HG02884 (cell line): Measurements from ENCODE around the gene BRME1.
A peak's percentile ranks its signal among the peaks of the same experiment; 100 is the strongest.

Experiments
- ATAC-seq: cut with Tn5 transposase; IDR thresholded peaks from one replicate; pipeline ENCODE4 v1.9.1; 2021; ENCODE audit warnings: mild to moderate bottlenecking, moderate library complexity; ENCODE audit not compliant: unreplicated experiment

Gene BRME1

DNA sequence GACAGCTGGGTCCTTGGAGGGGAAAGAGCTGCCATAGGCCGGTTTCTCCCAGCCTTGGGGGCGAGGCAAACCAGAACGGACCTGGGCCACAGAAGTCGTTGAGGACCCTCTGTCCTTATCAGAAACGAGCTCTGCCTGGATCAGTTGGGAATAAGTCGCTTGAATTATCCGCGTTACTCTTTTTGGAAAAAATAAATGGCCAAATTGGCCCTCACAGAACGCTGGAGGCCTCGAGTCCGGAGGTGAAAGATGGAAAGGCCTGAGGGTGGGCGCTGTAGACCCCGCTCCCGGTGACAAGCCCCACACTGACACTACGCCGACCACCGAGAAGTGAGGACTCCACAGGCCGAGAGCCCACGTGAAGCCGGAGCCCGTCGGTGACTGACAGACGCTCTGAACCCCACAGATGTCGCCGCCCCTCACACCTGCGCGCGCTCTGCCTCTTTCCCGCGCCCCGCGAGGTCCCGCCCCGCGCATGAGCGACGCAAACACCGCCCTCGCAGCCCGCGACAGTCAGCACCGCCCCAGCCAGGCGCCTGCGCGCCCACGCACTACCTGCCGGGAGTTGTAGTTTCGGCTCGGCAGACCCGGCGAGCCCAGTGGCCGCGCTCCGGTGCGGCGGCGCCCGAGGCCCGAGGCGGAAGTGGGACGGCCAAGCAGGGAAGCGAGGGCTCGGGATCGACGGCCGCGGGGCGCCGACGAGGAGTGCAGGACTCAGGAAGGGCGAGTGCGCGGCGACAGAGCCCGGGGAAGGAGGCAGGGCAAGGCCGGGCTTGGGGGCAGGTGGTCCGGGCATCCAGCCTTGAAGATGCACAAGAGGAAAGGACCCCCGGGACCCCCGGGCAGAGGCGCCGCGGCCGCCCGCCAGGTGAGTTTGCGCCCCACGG lies at the start of gene BRME1, which contains the start of gene CC2D1A:
BRME1 (minus strand) TSS at position 484 of the 887 bp plus-strand sequence. CDS start 1,225 bp downstream, outside the sequence.
CC2D1A (plus strand) TSS at position 568 of the 887 bp plus-strand sequence; CDS start at position 809, 241 bp downstream.
- peak; percentile 62 for ATAC-seq

DNA sequence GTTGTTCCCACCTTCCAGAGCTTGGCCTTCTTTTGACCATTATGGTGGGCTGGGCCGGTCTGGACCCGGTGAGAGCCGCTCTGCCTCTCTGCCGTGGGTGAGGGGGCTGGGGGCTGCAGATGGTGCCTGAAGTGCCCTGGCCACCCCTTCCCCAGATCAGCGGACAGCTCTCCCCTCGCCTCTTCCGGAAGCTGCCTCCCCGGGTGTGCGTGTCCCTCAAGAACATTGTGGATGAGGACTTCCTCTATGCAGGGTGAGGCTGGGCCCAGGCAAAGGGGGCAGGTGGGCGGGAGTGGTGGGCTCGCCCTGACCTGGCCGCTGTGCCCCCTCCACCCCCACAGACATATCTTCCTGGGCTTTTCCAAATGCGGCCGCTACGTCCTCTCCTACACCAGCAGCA lies 48.3 kb upstream of the BRME1 start:
- ATAC-seq = no peak

DNA sequence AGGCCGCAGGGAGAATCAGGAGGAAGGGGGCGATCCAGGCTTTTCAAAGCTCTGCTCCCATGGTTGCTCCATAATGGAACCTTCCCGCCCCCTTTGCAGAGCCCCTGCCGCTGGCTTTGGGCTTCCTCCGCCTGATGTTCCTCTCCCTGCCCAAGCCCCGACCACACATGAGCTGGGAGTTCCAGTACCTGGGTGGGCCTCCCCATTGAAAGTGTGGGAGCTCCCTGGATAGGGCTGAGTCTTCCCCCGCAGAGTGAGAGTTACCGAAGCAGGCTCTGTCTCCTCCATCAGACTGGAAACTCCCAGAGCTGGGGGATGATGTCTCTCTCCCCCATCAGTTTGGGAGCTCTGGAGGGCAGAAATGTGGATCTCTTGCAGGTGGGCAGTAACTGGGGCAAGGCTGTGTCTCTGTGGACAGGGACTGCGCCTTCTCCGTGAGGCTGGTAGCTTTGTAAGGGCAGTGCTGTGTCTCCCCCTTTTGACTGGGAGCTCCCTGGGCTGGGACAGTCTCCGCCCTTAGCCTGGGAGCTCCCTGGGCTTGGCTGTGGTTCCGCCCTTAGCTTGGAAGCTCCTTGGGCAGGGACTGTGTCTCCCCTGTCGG lies 47.1 kb upstream of the BRME1 start:
- no peak for ATAC-seq

DNA sequence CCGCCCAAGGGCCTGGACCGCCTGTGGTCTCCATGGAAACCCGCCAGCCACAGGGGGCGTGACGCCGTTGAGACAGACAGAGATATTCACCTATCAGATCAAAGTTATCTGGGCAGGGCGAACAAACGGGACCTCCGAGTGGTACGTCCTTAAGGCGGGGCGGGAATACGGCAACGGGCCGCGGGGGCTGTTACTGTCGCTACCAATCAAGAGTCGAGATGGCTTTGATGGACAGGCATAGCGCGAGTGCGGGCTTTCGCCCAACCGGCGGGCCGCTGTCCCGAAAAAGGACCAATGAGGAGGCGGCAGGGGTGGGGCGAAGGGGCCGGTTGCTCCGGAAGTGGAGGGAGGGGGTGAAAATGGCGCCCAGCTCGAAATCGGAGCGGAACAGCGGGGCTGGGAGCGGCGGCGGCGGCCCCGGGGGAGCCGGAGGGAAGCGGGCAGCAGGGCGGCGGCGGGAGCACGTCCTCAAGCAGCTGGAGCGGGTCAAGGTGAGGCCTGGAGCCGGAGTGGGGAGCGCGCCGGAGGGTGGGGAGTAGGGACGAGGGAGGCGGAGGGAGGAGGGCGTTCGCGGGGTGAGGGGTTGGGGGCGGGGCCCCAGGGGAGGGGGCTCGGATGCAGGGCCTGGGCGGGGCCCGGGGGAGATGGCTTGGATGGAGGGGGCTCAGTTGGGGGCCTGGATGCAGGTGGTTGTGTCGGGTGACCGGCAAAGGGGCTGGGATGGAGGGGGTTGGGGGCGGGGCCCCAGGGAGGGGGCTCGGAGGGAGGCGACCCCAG lies 46.4 kb upstream of the BRME1 start, which contains the start of gene DCAF15:
DCAF15 (plus strand) TSS at position 356 of the 777 bp plus-strand sequence; CDS start at position 360, 4 bp downstream.
- ATAC-seq = peak; percentile 96

DNA sequence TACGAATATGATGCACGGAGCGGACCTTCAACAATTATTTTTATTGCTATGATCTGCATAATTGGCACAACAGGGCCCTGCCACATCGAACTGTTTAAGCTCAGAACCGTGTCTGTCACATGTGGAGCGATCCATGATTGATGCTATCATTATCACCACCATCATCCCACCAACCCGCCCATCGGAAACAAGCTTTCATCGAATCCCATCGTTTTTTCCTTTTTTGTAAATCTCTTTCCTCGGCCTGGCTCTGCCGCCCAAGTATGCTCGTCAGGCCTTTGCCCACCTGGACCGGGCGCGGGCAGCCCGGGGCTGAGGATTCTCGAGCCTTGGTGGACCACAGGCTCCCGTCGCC lies 45.9 kb upstream of the BRME1 start:
- no peak for ATAC-seq

DNA sequence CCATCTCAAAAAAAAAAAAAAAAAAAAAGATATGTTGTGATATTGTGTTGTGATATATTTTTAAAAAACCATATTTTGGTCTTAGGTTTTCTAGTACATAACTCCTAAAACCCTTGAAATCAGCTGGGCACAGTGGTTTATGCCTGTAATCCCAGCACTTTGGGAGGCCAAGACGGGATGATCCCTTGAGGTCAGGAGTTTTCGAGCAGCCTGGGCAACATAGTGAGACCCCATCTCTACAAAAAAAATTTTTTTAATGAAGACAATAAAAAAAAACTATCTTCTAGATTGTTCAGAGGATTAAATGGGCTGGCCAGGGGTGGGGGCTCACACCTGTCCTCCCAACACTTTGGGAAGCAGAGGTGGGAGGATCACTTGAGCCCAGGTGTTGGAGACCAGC lies 45.1 kb upstream of the BRME1 start:
- no peak for ATAC-seq

DNA sequence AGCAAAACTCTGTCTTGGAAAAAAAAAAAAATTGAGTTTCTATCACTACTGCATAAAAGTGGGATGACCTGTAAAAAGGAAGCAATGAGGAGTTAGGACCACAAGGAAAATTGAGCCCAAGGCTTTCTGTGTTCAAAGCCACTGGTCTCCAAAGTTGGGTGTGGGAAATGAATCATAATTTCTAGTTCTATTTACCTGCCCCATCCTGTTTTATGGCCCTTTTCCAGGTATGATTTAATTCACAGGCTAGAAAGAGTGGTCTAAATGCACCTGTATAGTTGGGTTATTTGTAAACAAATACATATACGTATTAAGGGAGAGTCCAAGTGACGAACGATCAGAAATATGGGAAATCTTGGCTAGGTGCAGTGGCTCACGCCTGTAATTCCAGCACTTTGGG lies 40.5 kb upstream of the BRME1 start:
- no peak for ATAC-seq

DNA sequence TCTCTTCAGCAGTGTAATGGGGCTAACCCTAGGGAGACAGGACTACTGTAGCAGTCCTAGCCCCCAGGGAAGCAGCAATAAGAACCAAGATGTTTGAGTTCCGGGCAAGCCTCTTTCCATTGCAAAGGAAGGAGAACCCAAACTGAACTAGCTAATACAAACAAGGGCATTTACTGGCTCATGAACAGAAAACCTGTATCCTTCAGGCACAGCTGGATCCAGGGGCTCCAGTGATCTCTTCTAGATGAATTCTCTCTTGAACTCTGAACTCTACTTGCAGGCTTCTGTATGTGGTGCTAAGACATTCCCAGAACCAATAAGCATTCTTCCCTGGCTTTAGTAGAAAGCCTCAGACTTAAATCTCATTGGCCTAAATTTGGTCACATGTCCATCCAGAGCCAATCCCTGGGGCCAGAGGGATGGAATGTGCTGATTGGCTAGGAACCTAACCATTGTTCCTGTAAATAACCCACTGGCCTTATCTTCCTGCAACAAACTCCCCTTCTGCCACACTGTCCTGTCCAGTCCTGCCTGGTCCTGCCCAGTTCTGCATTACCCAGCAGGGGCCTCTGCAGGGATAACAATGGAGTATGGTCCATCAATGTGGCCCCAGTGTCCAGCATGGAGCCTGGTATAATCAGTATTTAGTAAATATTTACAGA lies 36.2 kb upstream of the BRME1 start:
- no peak for ATAC-seq

DNA sequence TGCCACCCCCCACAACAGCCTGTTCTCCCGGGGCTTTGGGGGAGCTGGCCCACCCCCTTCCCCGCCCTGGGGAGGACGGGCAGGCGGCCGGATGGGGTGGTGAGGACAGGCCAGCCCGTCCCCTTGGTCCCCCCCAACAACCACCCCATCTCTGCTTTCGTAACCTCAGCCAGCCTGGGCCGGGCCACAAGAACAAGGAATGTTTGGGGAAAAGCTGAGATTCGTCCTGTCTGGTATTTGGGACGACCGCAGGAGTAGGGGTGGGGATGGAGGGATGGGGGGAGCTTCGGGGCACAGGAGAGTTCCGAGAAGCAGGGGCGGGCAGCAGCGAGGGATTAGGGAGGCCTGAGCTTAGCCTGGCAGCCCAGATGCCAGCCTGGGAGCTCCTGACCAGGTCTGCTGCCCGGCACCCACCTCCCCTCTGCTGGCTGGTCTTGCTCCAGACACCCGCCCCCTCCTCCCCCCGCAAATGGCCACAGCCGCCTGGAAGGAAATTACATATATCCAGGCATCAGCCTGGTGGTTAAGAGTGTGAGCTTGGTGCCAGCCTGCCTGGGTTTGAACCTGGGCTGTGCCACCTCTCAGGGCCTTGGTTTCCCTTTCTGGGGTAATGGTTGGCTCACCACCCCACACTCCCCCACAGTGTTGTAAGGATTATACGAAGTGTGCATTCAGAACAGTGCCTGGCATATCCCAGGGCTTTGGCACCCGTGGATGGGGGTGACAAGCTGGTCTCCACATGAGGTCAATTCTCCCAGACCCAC lies 32.6 kb upstream of the BRME1 start, which contains the start of gene PODNL1:
PODNL1 (minus strand) TSS at position 117 of the 764 bp plus-strand sequence. CDS start 236 bp downstream, outside the sequence.
- ATAC-seq = no peak

DNA sequence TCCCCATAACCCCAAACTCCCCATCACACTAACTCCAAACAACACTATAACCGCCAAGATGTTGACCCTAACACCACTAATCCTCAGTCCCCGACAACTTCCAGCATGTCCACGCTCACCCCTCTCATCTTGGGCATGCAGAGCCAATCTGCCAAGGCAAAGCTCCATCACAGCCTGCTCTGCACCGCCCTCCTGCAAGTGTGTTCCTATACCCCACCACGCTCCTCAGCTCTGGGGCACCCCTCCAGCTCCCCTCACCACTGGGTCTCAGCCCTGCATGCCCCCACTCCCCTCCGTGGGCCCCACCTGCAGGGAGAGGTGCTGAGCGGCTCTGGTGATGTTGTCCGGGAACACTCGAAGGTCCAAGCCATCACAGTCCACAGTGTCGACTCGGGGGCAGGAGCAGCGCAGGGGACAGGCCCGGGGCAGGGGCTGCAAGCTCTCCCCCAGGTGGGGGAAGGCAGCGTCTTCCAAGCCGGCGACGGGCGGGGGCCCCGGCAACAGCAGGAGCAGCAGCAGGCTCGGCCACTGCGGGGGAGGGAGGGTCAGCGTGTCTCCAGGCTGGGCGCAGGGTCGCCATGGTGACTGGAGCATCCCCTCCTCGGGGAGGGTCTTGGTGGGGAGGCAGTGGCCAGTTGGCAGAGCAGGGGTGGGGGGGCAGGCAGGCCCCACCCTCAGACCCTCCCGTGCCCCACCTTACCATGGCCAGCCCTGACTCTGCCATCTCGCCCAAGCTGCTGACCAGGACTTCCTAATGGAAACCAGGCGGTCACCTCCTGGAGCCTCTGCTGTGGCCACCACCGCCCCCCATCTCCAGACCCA lies 31.8 kb upstream of the BRME1 start:
- no peak for ATAC-seq

DNA sequence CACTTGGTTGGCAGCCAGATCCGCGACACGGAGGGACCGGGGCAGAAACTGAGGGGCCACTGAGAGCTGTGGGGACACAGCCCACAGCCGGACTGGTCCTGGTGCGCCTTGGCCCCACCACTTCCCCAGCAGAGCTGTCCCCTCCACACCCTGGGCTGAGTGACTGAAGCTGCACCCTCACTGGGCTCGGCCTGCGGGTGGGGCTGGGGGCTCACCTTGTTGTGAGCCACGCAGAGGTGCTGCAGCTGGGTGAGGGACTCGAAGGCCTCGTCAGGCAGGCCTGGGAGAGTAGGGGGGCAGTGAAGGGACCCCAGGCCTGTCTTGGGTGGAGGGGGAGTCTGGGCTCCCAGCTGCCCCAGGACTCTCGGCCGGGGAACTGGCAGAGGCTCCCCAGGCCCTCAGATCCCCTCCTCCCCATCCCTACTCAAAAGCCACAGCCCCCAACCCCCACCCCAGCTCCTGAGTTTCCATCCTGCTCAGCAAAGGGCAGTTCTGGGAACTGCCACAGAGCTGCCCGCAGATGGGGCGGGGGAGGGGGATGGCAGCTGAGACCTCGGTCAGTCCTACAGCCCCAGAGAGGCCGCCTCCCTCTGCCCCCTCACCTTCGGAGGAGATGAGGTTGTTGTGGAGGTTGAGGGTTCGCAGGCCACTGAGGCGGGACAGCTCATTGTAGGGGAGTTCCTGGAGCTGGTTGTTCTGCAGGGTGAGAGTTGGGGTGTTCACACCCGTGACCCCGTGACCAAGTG lies 30.0 kb upstream of the BRME1 start:
- ATAC-seq = no peak

DNA sequence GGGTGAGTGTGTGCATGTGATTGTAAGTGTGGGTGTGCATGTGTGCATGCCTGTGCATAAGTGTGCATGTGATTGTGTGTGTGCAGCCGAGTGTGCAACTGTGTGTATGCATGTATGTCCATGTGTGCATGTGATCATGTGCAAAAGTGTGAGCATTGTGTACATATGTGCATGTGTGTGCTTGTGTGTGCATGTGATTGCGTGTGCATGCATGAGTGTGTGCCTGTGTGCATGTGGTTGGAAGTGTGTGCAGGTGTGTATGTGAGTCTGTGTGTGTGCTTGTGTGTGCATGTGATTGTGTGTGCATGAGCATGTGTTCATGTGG lies 28.8 kb upstream of the BRME1 start:
- ATAC-seq = no peak

DNA sequence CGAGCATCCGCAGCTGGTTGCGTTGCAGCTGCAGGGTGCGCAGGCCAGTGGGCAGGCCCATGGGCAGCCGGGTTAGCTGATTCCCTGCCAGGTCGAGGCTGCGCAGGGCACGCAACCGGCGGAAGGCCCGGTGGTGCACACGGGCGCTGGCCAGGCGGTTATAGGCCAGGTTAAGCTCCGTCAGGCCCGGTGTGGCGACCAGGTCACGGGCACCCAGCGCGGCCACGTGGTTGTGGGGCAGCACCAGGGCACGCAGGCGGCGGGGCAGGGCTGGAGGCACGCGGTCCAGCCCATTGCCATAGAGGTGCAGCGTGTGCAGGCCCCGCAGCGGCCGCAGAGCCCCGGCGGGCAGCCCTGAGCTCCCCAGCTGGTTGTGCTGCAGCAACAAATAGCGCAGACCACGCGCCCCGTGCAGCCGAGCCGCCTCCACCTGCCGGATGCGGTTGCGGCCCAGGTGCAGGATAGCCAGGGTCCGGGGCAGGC lies 27.0 kb upstream of the BRME1 start:
- no peak for ATAC-seq

DNA sequence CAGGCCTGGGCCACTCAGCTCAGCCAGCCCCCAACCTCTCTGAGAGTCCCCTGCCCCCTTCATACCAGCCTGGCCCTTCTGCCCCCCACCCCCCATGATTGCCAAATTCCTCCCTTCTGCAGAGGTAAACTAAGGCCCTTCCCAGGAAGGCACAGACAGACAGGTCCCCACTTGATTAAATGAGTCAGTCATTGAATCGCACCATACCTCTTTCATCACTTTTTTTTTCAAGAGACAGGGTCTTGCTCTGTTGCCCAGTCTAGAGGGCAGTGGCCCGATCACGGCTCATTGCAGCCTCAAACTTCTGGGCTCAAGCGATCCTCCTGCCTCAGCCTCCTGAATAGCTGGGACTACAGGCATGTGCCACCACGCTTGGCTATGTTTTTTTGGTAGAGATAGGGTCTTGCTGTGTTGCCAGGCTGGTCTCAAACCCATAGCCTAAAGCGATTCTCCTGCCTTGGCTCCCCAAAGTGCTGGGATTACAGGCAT lies 26.3 kb upstream of the BRME1 start:
- ATAC-seq = no peak

DNA sequence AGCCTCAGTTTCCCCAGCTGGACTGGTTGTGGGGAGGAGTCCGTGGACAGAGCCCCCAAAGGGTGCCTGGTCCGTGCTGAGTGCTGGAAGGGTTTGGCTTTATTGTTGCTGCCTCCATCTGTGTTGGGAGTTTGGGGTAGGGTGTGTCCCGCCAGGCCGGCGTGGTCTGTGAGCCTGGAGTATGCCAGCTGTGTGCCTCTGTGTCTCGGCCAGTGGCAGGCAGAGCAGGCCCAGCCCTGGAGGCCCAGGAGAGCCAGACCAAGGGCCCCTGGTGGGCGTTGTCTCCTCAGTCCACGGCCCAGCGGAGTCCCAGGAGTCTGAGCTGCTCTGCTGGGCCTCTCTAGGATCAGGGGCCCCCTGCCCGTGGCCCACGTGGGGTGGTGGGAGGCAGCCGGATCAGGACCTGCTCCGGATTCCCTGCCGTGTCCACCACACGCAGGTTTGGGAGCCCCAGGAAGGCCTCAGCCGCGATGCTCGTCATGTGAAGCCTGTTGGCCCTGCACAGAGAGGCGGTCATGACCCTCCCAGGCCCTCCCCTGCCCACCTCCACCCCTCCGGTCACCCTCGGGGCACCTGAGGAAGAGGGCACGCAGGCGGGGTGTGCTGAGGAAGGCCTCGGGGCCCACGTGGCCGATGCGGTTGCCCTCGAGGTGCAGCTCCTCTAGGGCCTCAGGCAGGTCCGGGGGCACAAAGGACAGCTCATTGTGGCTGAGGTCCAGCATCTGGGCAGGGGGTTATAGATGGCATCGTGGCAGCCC lies 25.7 kb upstream of the BRME1 start:
- ATAC-seq = no peak

DNA sequence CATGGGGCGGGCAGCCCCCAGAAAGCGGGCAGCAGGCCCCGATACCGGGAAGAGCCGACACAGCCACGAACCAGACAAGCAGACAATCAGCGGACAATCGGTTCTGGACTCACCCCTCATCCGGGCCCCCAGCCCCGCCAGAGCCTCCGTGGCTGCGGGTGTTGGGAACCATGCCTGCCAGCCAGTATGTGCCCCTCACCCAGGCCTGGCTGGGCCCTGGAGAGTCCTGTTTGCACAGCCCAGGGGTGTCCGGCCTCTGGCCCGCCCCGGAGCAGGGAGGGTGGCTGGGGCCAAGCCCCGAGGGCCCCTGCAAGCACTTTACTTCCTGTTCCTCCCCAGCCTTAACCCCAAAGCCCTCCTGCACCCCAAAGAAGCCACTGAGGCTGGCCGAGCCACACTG lies 24.5 kb upstream of the BRME1 start:
- ATAC-seq = no peak

DNA sequence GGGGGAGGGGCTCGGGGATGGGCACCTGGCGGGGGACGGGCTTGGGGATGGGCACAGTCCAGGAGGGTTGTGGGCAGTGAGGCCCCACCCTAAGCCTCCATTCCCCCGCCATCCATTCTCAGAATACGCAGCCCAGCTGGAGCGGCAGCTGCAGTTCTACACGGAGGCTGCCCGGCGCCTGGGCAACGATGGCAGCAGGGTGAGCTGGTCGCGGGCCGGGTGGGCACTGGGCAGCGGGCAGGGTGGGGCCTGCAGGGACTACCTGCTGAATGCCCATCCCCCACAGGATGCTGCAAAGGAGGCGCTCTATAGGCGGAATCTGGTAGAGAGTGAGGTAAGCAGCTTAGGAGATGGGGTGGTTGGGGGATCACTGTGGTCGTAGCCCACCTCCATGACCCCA lies 24.0 kb upstream of the BRME1 start:
- ATAC-seq = no peak

DNA sequence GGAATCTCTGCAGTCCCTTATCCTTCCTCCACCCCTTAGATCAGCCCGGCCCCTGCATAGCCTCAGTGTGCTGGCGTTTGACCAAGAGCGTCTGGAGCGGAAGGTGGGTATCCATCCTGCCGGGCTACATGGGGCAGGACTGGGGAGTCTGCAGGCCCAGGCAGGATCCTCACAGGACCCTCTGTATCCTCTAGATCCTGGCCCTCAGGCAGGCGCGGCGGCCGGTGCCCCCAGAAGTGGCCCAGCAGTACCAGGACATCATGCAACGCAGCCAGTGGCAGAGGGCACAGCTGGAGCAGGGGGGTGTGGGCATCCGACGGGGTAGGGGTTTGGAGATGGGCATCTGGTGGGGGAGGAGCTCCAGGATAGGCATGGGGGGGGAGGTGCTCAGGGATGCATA lies 23.4 kb upstream of the BRME1 start:
- ATAC-seq = no peak
